H1 (cell line): ENCODE measurements around the gene NXPH3.

Source experiments
- EP300 ChIP-seq, 2 experiments: IDR thresholded peaks; 1 replicate in 1 of 2; 2 replicates in 1 of 2; pipeline ENCODE4 v1.6.1; 2011 to 2012; ENCODE audit warnings: low read depth in 2 of 2, low read length in 2 of 2, mild to moderate bottlenecking in 2 of 2, borderline replicate concordance in 1 of 2, inconsistent platforms in 1 of 2, moderate library complexity in 1 of 2
- EZH2 ChIP-seq: fragments of 200-600 bp; sonication (generic); IDR thresholded peaks from 2 replicates; pipeline ENCODE4 v1.7.1; 2012; ENCODE audit warnings: low read depth, mild to moderate bottlenecking, moderate library complexity, low read length, inconsistent platforms; ENCODE audit not compliant: severe bottlenecking
- GABPA ChIP-seq: IDR thresholded peaks from 2 replicates; pipeline ENCODE4 v1.6.1; 2011; ENCODE audit warnings: mild to moderate bottlenecking, low read length, moderate library complexity, borderline replicate concordance; ENCODE audit not compliant: insufficient read depth
- JUND ChIP-seq: IDR thresholded peaks from 2 replicates; pipeline ENCODE4 v1.6.1; 2011; ENCODE audit warnings: mild to moderate bottlenecking, improper control_type of control experiment, low read length
- POLR2A ChIP-seq, 2 experiments: IDR thresholded peaks; 1 replicate in 1 of 2; 2 replicates in 1 of 2; pipeline ENCODE4 v1.6.1; 2011; ENCODE audit warnings: low read depth in 2 of 2, low read length in 2 of 2, mild to moderate bottlenecking in 2 of 2; ENCODE audit errors: control extremely low read depth in 1 of 2
- RXRA ChIP-seq: IDR thresholded peaks from 2 replicates; pipeline ENCODE4 v1.6.1; 2011; ENCODE audit warnings: low read depth, mild to moderate bottlenecking, low read length, moderate library complexity; ENCODE audit not compliant: insufficient read depth
- YY1 ChIP-seq: IDR thresholded peaks from 2 replicates; pipeline ENCODE4 v1.6.1; 2011; ENCODE audit warnings: low read depth, mild to moderate bottlenecking, low read length
- TF ChIP-seq, protein P1 (sequence below), 3 experiments: IDR thresholded peaks; 1 replicate in 2 of 3; 2 replicates in 1 of 3; pipeline versions ENCODE4 v1.5.1 to v1.6.1; 2011; ENCODE audit warnings: low read length in 3 of 3, mild to moderate bottlenecking in 3 of 3, inconsistent platforms in 2 of 3, low read depth in 1 of 3, moderate library complexity in 1 of 3; ENCODE audit not compliant: insufficient read depth in 1 of 3; ENCODE audit errors: control extremely low read depth in 1 of 3

DNA sequence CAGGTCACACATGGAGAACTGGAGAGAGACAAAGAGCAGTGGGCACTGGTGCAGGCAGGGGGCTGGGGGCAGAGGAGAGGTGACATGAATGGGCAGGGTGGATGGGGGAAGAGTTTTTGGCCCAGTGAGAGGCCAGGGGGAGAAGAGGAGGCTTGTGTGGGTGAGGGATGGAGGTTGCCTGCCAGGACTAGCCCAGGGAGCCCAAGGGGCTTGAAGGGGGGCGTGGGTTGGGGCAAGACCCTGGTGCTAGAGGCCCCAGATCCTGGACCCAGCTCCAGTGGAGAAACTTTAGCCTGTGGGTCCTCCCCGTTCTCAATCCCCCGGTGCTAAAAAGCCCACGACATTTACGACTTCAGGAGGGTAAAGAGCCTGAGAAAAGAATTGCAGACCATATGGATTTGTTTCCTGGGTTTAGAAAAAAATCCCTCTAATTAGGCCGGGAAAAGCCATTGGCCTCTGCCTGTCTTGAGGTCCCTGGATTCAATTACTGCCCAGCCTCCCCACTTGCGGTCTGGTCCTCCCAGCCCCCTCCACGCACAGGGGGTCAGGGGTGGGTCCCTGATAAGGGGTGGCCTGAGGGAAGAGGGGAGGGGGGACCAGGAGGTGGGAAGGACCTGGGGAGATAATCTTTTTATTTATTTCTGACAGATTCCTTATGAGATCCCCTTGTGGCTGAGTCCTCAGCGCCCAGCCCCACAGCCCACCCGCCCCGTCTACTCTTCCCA, 47.6 kb upstream of the NXPH3 start:
- TF ChIP-seq, protein P1, sequence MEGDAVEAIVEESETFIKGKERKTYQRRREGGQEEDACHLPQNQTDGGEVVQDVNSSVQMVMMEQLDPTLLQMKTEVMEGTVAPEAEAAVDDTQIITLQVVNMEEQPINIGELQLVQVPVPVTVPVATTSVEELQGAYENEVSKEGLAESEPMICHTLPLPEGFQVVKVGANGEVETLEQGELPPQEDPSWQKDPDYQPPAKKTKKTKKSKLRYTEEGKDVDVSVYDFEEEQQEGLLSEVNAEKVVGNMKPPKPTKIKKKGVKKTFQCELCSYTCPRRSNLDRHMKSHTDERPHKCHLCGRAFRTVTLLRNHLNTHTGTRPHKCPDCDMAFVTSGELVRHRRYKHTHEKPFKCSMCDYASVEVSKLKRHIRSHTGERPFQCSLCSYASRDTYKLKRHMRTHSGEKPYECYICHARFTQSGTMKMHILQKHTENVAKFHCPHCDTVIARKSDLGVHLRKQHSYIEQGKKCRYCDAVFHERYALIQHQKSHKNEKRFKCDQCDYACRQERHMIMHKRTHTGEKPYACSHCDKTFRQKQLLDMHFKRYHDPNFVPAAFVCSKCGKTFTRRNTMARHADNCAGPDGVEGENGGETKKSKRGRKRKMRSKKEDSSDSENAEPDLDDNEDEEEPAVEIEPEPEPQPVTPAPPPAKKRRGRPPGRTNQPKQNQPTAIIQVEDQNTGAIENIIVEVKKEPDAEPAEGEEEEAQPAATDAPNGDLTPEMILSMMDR (IDR thresholded peaks at IDR 0.05; ENCODE audit: control extremely low read depth in 1 of 3, insufficient read depth in 1 of 3, low read depth in 1 of 3, low read length in 3 of 3), result no peak
- TF ChIP-seq EZH2 (no peak), RXRA (no peak), GABPA (no peak), YY1 (no peak), EP300 (IDR thresholded peaks at IDR 0.05; ENCODE audit: borderline replicate concordance in 1 of 2, low read depth in 2 of 2, low read length in 2 of 2) (no peak), POLR2A (IDR thresholded peaks at IDR 0.05; ENCODE audit: control extremely low read depth in 1 of 2, low read depth in 2 of 2, low read length in 2 of 2) (no peak), JUND (no peak)
